Measurements from ENCODE around the gene NUP155. TPM values are rescaled to one million over a fixed set of nuclear protein-coding genes. Genes with fewer than 3 reads are reported as not detected.

NUP155 gene
- total and polyA plus RNA-seq, 2 of the 4 experiments (the other 2 are of a cell fraction), result 7.5 to 43.9 TPM

DNA sequence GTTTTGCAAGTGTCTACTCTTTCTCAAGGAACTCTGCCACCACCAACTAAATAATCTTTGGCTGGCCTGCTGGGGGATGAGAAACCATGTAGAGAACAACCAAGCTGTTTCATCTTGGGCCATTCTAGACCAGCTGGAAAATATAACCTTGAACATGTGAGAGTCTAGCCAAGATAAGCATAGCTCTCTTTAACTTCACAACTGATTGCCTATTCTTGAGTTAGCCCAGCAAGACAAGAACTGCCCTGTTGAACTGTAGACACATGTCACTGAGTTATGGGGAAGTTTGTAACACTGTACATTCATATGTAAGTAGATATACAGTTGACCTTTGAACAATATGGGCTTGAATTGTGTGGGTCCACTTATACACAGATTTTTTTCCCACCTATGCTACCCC is 44.4 kb downstream of the NUP155 start:
- Histone ChIP-seq H3K36me3 (ENCODE audit: control insufficient read depth, insufficient read depth, low read length) (peaks cover 34% of the 10 kb centered on the region), H3K9ac (ENCODE audit: low read depth, low read length) (no peak overlapping the region), H4K8ac (ENCODE audit: low read depth in 2 of 2, low read length in 2 of 2) (no peak overlapping the region), H4K5ac (ENCODE audit: low read depth, low read length) (no peak overlapping the region), H3K9me1 (ENCODE audit: insufficient read depth, low read length) (no peaks in the 10 kb centered on the region), H2BK20ac (ENCODE audit: low read depth, low read length) (no peak overlapping the region), H2BK5ac (ENCODE audit: low read depth, low read length, poor library complexity, severe bottlenecking) (no peak overlapping the region), H3K4me2 (ENCODE audit: low read depth, low read length) (no peak overlapping the region), H3K14ac (replicated peaks; ENCODE audit: low read depth, low read length) (no peak overlapping the region), H2AFZ (replicated peaks; ENCODE audit: low read length, poor library complexity) (no peak overlapping the region), H2AK9ac (replicated peaks; ENCODE audit: low read depth, low read length, poor library complexity) (no peak overlapping the region), H3K4me3 (ENCODE audit: insufficient read depth, low read depth, low read length) (no peak overlapping the region), H3K18ac (ENCODE audit: low read depth, low read length) (no peak overlapping the region), H3K4me1 (ENCODE audit: control insufficient read depth, insufficient read depth, low read length) (no peaks in the 10 kb centered on the region), H4K20me1 (ENCODE audit: insufficient read depth, low read length) (no peaks in the 10 kb centered on the region), H3K27ac (ENCODE audit: insufficient read depth, low read length) (no peak overlapping the region), H3K27me3 (ENCODE audit: control insufficient read depth, insufficient read depth, low read length) (no peaks in the 10 kb centered on the region), H3K4ac (ENCODE audit: low read depth, low read length) (no peak overlapping the region), H3K9me3 (ENCODE audit: control insufficient read depth, insufficient read depth, low read length) (no peaks in the 10 kb centered on the region), H3K79me1 (ENCODE audit: low read depth in 1 of 2, low read length in 2 of 2) (no peaks in the 10 kb centered on the region; a peak in 1 of 4 replicates), H2BK120ac (ENCODE audit: low read depth, low read length) (no peak overlapping the region), H2BK15ac (ENCODE audit: low read depth, low read length) (no peak overlapping the region), H2AK5ac (ENCODE audit: low read depth, low read length) (no peak overlapping the region), H3K23ac (ENCODE audit: low read depth, low read length) (no peak overlapping the region), H4K91ac (ENCODE audit: insufficient read depth, low read depth, low read length) (no peak overlapping the region), H3K56ac (ENCODE audit: extremely low read depth, insufficient read depth, low read length) (no peak overlapping the region)
- TF ChIP-seq MAFK (IDR thresholded peaks at IDR 0.05; ENCODE audit: low read depth, low read length), result no peak
- TF ChIP-seq, protein P1, sequence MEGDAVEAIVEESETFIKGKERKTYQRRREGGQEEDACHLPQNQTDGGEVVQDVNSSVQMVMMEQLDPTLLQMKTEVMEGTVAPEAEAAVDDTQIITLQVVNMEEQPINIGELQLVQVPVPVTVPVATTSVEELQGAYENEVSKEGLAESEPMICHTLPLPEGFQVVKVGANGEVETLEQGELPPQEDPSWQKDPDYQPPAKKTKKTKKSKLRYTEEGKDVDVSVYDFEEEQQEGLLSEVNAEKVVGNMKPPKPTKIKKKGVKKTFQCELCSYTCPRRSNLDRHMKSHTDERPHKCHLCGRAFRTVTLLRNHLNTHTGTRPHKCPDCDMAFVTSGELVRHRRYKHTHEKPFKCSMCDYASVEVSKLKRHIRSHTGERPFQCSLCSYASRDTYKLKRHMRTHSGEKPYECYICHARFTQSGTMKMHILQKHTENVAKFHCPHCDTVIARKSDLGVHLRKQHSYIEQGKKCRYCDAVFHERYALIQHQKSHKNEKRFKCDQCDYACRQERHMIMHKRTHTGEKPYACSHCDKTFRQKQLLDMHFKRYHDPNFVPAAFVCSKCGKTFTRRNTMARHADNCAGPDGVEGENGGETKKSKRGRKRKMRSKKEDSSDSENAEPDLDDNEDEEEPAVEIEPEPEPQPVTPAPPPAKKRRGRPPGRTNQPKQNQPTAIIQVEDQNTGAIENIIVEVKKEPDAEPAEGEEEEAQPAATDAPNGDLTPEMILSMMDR (conservative IDR thresholded peaks at IDR 0.05; ENCODE audit: low read depth, low read length), result no peak
- TF ChIP-seq, protein P2, sequence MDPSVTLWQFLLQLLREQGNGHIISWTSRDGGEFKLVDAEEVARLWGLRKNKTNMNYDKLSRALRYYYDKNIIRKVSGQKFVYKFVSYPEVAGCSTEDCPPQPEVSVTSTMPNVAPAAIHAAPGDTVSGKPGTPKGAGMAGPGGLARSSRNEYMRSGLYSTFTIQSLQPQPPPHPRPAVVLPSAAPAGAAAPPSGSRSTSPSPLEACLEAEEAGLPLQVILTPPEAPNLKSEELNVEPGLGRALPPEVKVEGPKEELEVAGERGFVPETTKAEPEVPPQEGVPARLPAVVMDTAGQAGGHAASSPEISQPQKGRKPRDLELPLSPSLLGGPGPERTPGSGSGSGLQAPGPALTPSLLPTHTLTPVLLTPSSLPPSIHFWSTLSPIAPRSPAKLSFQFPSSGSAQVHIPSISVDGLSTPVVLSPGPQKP (IDR thresholded peaks at IDR 0.05; ENCODE audit: borderline replicate concordance, low read depth, low read length), result no peak
- TF ChIP-seq RCOR1 (IDR thresholded peaks at IDR 0.05; ENCODE audit: insufficient replicate concordance, low read length), result no peak
- no peak for TF ChIP-seq RFX5 (IDR thresholded peaks at IDR 0.05; ENCODE audit: low read depth, low read length)
- TF ChIP-seq POLR2A (IDR thresholded peaks at IDR 0.05; ENCODE audit: low read depth, low read length), result no peak
- no peak for TF ChIP-seq BHLHE40 (IDR thresholded peaks at IDR 0.05; ENCODE audit: low read depth, low read length)
- no peak for TF ChIP-seq MXI1 (IDR thresholded peaks at IDR 0.05; ENCODE audit: borderline replicate concordance, low read depth, low read length)
- no peak for TF ChIP-seq CHD1 (IDR thresholded peaks at IDR 0.05; ENCODE audit: low read depth, low read length)
- TF ChIP-seq CEBPB (IDR thresholded peaks at IDR 0.05; ENCODE audit: low read depth, low read length), result no peak
- no peak for TF ChIP-seq SMC3 (IDR thresholded peaks at IDR 0.05; ENCODE audit: low read depth, low read length)
- TF ChIP-seq NFE2L2 (IDR thresholded peaks at IDR 0.05; ENCODE audit: low read depth, low read length), result no peak
- no peak for TF ChIP-seq RAD21 (IDR thresholded peaks at IDR 0.05; ENCODE audit: low read length)
- no peak for TF ChIP-seq MAZ (IDR thresholded peaks at IDR 0.05; ENCODE audit: borderline replicate concordance, low read depth, low read length)
- no peak for TF ChIP-seq FOS (IDR thresholded peaks at IDR 0.05; ENCODE audit: low read depth, low read length)
- TF ChIP-seq, protein P3, sequence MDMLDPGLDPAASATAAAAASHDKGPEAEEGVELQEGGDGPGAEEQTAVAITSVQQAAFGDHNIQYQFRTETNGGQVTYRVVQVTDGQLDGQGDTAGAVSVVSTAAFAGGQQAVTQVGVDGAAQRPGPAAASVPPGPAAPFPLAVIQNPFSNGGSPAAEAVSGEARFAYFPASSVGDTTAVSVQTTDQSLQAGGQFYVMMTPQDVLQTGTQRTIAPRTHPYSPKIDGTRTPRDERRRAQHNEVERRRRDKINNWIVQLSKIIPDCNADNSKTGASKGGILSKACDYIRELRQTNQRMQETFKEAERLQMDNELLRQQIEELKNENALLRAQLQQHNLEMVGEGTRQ (IDR thresholded peaks at IDR 0.05; ENCODE audit: low read depth, low read length), result no peak
- in situ Hi-C loops (cut with MboI; ENCODE audit: low sequenced_read_pairs), result no loop called here
- ChIA-PET POLR2A (ENCODE audit: unreplicated experiment) (no interaction called here), CTCF (no interaction called here)
- intact Hi-C loops (cut with micrococcal nuclease), result no loop called here
- ATAC-seq (ENCODE audit: low read depth) (no peak), DNase-seq (no peak)
- dilution Hi-C loops (cut with HindIII; ENCODE audit: low sequenced_read_pairs, unreplicated experiment), result no loop called here
- no TSS peak for BruUV-seq (replicated peaks)

Measured in IMR-90 (cell line).